ENCODE results near the gene NOC2L.
"Not testable (repeated sequence)": the region's sequence is repeated elsewhere in the genome, so short reads cannot be mapped to it uniquely, and the experiment has no call there.

Gene NOC2L

GRCh38 chr1:982765-983436 lies 23.8 kb upstream of the NOC2L start:
- no peaks in the 10 kb centered on the region for H3K36me3 Mint-ChIP-seq (ENCODE audit: low read depth)
- DNase-seq = no peak
- no peak overlapping the region for H3K27ac Mint-ChIP-seq
- H3K27me3 Mint-ChIP-seq = peaks cover 22% of the 10 kb centered on the region
- peaks cover 3% of the 10 kb centered on the region for H3K4me1 Mint-ChIP-seq
- no peaks in the 10 kb centered on the region for H3K9me3 Mint-ChIP-seq
- H3K4me3 Mint-ChIP-seq = no peak overlapping the region
- no peak for ATAC-seq

DNA sequence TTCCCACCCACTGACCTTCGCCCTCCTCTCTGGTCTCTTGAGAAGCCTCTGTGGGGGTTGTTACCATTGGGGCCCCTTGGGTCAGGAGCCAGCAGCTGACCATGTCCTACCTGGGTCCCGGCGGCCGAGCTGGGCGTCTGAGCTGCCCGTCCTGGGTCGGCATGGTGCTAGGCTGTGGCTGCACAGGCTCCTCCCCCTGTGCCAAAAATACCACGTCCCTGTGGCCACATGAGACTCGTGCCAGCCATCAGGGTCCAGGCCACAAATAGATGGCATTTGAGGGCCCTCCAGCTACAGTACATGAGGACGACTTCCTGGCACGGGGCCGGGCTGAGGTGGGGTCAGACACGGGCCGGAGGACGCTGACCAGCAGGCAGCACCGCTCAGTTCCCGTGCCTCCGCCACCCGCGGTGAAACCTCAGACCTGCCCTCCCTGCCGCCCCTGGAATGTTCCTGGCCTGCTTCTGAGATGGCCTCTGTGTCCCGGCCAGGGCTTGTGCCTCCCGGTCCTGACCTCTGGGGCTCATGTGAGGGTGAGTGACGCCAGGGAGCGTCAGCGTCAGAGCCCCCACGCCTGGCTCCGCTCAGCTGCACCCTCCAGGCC lies 23.0 kb upstream of the NOC2L start, which contains the start of gene PERM1:
Gene PERM1, minus strand, starts transcription at position 139 of the 604 bp plus-strand sequence. CDS start 1,064 bp downstream, outside the sequence.
- ATAC-seq (peak; percentile 8), DNase-seq (no peak)
- H3K4me1 Mint-ChIP-seq = peaks cover 3% of the 10 kb centered on the region
- H3K27ac Mint-ChIP-seq = no peak within 1 kb of the TSS
- peaks cover 22% of the 10 kb centered on the region for H3K27me3 Mint-ChIP-seq
- no peaks in the 10 kb centered on the region for H3K9me3 Mint-ChIP-seq
- no peaks in the 10 kb centered on the region for H3K36me3 Mint-ChIP-seq (ENCODE audit: low read depth)
- no peak within 1 kb of the TSS for H3K4me3 Mint-ChIP-seq

DNA sequence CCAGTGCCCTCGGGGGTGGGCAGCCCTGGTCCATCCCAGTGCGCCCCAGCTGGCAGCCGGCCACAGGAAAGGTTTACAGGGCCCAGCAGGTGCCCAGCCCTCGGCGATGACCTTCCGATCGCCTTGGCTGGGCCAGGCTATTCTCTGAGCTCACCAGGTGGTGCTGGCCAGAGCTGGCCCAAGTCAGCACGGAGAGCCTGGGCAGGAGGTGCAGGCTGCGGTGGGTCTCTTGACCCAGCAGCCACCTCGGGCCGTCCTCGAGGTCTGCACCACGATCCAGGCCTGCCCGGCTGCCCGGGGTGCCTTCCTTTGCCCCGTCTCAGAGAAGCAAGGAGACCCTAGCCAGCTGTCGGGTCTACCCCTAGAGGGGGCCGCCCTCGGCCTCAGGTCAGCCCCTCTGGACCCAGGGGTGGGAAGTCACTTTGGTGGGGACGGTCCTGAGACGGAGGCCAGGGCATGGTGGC lies 22.5 kb upstream of the NOC2L start:
- DNase-seq = no peak
- ATAC-seq = no peak
- Mint-ChIP-seq H3K27ac (no peak overlapping the region), H3K4me3 (no peak overlapping the region), H3K4me1 (peaks cover 3% of the 10 kb centered on the region), H3K9me3 (no peaks in the 10 kb centered on the region), H3K36me3 (ENCODE audit: low read depth) (no peaks in the 10 kb centered on the region), H3K27me3 (peaks cover 20% of the 10 kb centered on the region)

- Mint-ChIP-seq H3K4me1 (peaks cover 5% of the 10 kb centered on the region), H3K9me3 (no peaks in the 10 kb centered on the region), H3K27ac (no peak overlapping the region), H3K36me3 (ENCODE audit: low read depth) (no peaks in the 10 kb centered on the region), H3K27me3 (peaks cover 17% of the 10 kb centered on the region), H3K4me3 (no peak overlapping the region)
- ATAC-seq = no peak
- no peak for DNase-seq
These were observed 21.7 kb upstream of the NOC2L start for GRCh38 chr1:980602-981395.

DNA sequence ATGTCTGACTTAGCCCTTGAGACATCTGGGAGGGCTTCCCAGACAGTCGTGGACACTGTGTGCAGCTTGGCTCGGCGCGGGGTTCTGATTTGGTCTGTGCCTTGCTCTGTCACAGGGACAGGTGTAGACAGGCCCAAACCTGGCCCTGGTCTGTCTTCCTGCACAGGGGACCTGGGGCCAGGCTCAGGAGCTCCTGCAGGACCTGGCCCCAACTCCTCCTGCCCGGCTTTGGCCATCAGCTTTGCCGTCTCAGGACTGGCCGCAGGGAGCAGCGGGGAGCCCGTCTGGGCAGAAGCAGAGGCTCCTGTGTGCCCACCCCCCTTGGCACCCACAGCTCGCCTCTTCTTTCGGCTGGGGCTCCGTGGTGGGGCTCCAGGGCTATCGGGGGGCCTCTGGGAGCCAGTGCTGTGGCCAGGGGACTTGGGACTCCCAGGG lies 21.1 kb upstream of the NOC2L start:
- Mint-ChIP-seq H3K4me3 (no peak overlapping the region), H3K9me3 (no peaks in the 10 kb centered on the region), H3K27me3 (peaks cover 17% of the 10 kb centered on the region), H3K27ac (no peak overlapping the region), H3K4me1 (peaks cover 6% of the 10 kb centered on the region), H3K36me3 (ENCODE audit: low read depth) (no peaks in the 10 kb centered on the region)
- no peak for ATAC-seq
- DNase-seq = no peak

GRCh38 chr1:979744-980072 lies 20.7 kb upstream of the NOC2L start:
- Mint-ChIP-seq H3K4me3 (no peak overlapping the region), H3K9me3 (no peaks in the 10 kb centered on the region), H3K36me3 (ENCODE audit: low read depth) (no peaks in the 10 kb centered on the region), H3K27ac (no peak overlapping the region), H3K27me3 (peaks cover 19% of the 10 kb centered on the region), H3K4me1 (peaks cover 6% of the 10 kb centered on the region)
- ATAC-seq (no peak), DNase-seq (no peak)

DNA sequence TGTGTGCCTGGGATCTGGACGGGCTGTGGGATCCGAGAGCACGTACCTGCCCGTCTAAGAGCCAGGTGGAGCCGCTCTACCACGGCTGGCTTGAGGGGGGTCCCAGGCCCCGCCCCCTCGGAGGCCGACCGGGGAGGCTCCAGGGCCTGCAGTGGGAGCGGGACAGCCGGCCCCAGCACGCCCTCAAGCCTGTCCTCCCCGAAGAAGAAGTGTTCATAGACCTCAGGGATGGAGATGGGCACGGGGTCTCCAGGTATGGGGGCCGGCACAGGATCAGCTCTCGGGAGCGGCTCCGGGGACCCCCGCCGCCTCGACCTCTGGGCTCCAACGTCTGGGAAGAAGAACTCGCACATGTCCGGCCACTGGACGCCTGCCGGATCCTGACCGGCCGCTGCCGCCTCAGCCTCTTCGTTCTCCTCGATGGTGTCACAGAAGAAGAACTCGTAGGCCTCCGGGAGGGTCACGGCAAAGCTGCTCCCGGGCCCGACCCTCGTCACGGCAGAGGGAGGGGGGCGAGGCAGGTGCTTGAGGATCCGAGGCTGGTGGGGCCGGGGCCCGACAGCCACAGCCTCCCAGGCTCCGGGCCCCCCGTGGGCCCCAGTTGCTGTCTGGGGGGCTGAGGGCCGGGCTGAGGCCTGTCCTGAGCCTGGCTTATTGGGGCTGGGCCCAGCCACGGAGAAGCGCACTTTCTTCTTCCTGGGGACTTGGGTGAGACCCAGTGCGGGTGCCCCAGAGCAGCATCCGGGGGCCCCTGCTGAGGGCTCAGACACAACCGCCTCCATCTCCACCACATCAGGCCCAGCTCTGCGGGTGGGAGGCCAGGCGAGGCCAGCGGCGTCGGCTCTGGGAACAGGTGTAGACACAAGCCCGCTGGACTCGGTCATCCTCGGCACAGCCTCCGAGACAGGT lies 20.0 kb upstream of the NOC2L start:
- H3K9me3 Mint-ChIP-seq = no peaks in the 10 kb centered on the region
- no peak overlapping the region for H3K4me3 Mint-ChIP-seq
- H3K27ac Mint-ChIP-seq = no peak overlapping the region
- H3K4me1 Mint-ChIP-seq = peaks cover 6% of the 10 kb centered on the region
- peaks cover 20% of the 10 kb centered on the region for H3K27me3 Mint-ChIP-seq
- DNase-seq = no peak
- no peaks in the 10 kb centered on the region for H3K36me3 Mint-ChIP-seq (ENCODE audit: low read depth)
- no peak for ATAC-seq

GRCh38 chr1:978069-978834 lies 19.2 kb upstream of the NOC2L start:
- Mint-ChIP-seq H3K27me3 (peaks cover 20% of the 10 kb centered on the region), H3K4me1 (peaks cover 6% of the 10 kb centered on the region), H3K9me3 (no peaks in the 10 kb centered on the region), H3K27ac (no peak overlapping the region), H3K4me3 (no peak overlapping the region), H3K36me3 (ENCODE audit: low read depth) (no peaks in the 10 kb centered on the region)
- ATAC-seq = no peak
- DNase-seq = no peak

- not testable (repeated sequence) for H3K27ac Mint-ChIP-seq; H3K4me1 Mint-ChIP-seq; H3K9me3 Mint-ChIP-seq; DNase-seq; ATAC-seq; H3K36me3 Mint-ChIP-seq (ENCODE audit: low read depth); H3K4me3 Mint-ChIP-seq
- H3K27me3 Mint-ChIP-seq = peaks cover 18% of the 10 kb centered on the region
These were observed 17.7 kb upstream of the NOC2L start for GRCh38 chr1:976791-977190.

DNA sequence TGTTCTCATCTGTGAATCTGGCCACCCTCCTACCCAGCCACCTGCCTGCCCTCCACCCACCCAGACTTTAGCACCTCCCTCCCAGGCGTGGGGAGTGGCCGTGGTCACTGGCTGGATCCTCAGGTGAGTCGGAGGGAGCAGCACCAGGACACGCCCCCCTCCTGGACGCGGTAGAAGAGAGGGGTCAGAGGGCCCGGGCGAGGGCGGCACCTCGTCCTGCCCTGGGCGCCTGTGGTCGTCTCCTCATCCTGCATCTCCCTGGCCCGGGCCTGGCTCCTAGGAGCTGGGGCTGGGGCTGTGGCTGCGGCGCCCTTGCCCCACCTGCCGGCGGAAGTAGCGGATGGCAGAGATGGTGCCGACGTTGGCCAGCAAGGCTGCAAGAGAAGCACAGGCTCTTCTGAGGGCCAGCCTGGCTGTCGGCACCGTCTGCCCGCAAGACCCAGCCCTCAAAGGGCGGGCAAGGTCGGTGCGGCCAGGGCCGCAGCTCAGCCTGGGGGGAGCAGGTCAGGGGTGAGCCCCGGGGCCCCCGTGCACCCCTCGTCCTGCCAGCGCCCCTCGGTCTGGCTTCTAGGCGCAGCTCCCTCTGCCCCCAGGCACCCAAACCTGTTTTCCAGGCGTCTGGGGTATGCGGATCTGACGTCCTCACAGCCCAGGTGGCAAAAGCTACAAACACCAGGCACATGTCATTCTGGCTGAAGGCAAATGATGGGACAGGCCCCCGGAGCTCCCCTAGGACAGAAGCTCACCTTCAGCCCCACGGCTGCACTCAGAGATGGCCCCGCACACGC lies 17.0 kb upstream of the NOC2L start:
- DNase-seq = peak; percentile 57
- ATAC-seq = peak; percentile 66
- H3K4me3 Mint-ChIP-seq = no peak overlapping the region
- peaks cover 6% of the 10 kb centered on the region for H3K4me1 Mint-ChIP-seq
- no peaks in the 10 kb centered on the region for H3K9me3 Mint-ChIP-seq
- H3K27me3 Mint-ChIP-seq = peaks cover 18% of the 10 kb centered on the region
- H3K27ac Mint-ChIP-seq = no peak overlapping the region
- no peaks in the 10 kb centered on the region for H3K36me3 Mint-ChIP-seq (ENCODE audit: low read depth)

DNA sequence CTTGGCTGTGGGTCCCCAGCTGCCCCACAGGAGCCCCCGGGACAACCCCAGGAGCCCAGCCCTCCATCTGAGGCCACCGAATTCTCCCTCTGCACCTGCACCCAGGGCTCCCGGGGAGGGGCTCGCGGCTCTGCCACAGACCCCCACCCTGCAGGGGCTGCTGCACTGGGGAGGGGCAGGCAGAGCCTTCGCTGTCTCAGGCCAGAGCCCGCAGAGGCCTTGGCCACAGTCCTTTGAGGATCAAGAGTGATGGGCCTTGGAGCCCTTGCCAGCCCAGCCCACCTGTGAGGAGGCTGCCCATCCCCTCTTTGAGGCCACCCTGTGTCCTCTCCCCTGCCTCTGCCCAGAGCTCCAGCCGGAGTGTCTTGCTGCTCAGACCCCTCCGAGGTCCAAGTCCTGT lies 16.3 kb upstream of the NOC2L start:
- Mint-ChIP-seq H3K4me3 (no peak overlapping the region), H3K27me3 (peaks cover 18% of the 10 kb centered on the region)

DNA sequence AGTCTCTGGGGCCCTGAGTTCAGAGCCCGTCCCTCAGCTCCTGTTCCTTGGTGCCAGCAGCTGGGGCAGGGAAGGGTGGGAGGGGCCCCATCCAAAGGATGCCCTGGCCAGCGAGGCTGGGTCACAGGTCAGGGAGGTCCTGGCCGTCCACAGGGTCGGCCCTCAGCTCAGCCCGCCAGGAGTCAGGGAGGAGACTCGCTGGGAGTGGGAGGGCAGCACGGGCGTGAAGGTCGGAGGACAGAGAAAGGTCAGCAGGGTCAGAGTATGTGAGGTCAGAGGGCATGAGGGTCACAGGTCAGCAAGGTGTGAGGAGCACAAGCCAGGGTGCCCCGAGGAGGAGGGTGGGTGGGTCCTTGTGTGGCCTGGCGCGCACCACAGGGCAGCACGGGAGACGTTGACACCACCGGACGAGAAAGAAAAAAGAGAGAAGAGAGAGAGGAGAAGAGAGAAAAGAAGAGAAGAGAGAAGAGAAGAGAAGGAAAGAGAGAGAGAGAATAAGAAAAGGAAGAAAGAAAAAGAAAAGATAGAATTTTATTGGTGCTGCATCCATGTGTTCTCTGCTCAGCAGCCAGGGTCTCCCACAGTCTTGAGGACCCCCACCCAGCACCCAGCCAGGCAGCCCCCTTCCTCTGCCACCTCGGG lies 15.8 kb upstream of the NOC2L start:
- peaks cover 6% of the 10 kb centered on the region for H3K4me1 Mint-ChIP-seq
- no peak overlapping the region for H3K27ac Mint-ChIP-seq
- H3K36me3 Mint-ChIP-seq (ENCODE audit: low read depth) = no peaks in the 10 kb centered on the region
- ATAC-seq (no peak), DNase-seq (no peak)
- no peak overlapping the region for H3K4me3 Mint-ChIP-seq
- H3K27me3 Mint-ChIP-seq = peaks cover 18% of the 10 kb centered on the region
- no peaks in the 10 kb centered on the region for H3K9me3 Mint-ChIP-seq

More for the DNA sequence above, 16.3 kb upstream of the NOC2L start:
- no peak for ATAC-seq
- H3K36me3 Mint-ChIP-seq (ENCODE audit: low read depth) = no peaks in the 10 kb centered on the region
- H3K9me3 Mint-ChIP-seq = no peaks in the 10 kb centered on the region
- H3K4me1 Mint-ChIP-seq = peaks cover 6% of the 10 kb centered on the region
- H3K27ac Mint-ChIP-seq = no peak overlapping the region
- no peak for DNase-seq

- Mint-ChIP-seq H3K27me3 (peaks cover 23% of the 10 kb centered on the region), H3K9me3 (no peaks in the 10 kb centered on the region), H3K36me3 (ENCODE audit: low read depth) (peaks cover 2% of the 10 kb centered on the region), H3K4me1 (peaks cover 6% of the 10 kb centered on the region), H3K27ac (no peak overlapping the region), H3K4me3 (no peak overlapping the region)
- DNase-seq = no peak
- no peak for ATAC-seq
These were observed 15.2 kb upstream of the NOC2L start for GRCh38 chr1:974293-974640.
